OCI-LY7 (cell line): ENCODE measurements around the gene DIRAS1. TPM values are rescaled to one million over a fixed set of nuclear protein-coding genes. Genes with fewer than 3 reads are reported as not detected.

ENCODE experiments used
- BruUV-seq: library from RNA; stranded (reverse); fragments of 400-500 nt; replicated peaks from 2 replicates; lab custom pipeline; 2021; lab: Mats Ljungman, UMichigan
- CTCF ChIA-PET: fragments of 300-600 bp; sonication (Branson Sonifier 250); formaldehyde crosslinking; loops from one replicate; lab custom pipeline; 2022; ENCODE audit warnings: antibody characterized with exemption; ENCODE audit not compliant: unreplicated experiment; lab: Charles Lee
- POLR2A ChIA-PET: fragments of 300-600 bp; sonication (Branson Sonifier 250); formaldehyde crosslinking; loops from one replicate; lab custom pipeline; 2022; ENCODE audit warnings: antibody characterized with exemption; lab: Charles Lee
- DNase-seq: peaks from one replicate; pipeline ENCODE4 v3.0.0-alpha.2; 2015; ENCODE audit warnings: low spot score
- H2AFZ ChIP-seq: fragments of 200-600 bp; sonication (generic), shearing (Covaris generic); 2 replicates; pipeline ENCODE4 v1.6.1; 2014; ENCODE audit warnings: mild to moderate bottlenecking, antibody characterized with exemption, low read length, moderate library complexity
- H3K27ac ChIP-seq: fragments of 200-600 bp; sonication (generic); 2 replicates; pipeline ENCODE4 v1.5.1; 2014; ENCODE audit warnings: mixed run types, low read depth, mild to moderate bottlenecking, moderate library complexity, low read length, inconsistent platforms; ENCODE audit not compliant: poor library complexity, severe bottlenecking
- H3K36me3 ChIP-seq: fragments of 200-600 bp; sonication (generic); 2 replicates; pipeline ENCODE4 v1.6.1; 2014; ENCODE audit warnings: mild to moderate bottlenecking, antibody characterized with exemption, low read length, moderate library complexity, mixed read lengths; ENCODE audit not compliant: insufficient read depth
- H3K4me1 ChIP-seq: fragments of 200-600 bp; sonication (generic); 2 replicates; pipeline ENCODE4 v1.5.1; 2014; ENCODE audit warnings: mild to moderate bottlenecking, low read length; ENCODE audit not compliant: insufficient read depth, poor library complexity, severe bottlenecking
- H3K4me2 ChIP-seq: fragments of 200-600 bp; sonication (generic); 2 replicates; pipeline ENCODE4 v1.6.1; 2014; ENCODE audit warnings: mild to moderate bottlenecking, low read length
- H3K4me3 ChIP-seq: fragments of 200-600 bp; sonication (generic); 2 replicates; pipeline ENCODE4 v1.5.1; 2014; ENCODE audit warnings: mild to moderate bottlenecking, low read depth, low read length; ENCODE audit not compliant: poor library complexity, severe bottlenecking
- H3K79me2 ChIP-seq: fragments of 200-600 bp; sonication (generic); 2 replicates; pipeline ENCODE4 v1.6.1; 2016; ENCODE audit warnings: low read depth, mild to moderate bottlenecking, low read length, moderate library complexity, mixed read lengths; ENCODE audit not compliant: insufficient read depth
- H3K9me2 ChIP-seq: fragments of 200-600 bp; sonication (generic); 2 replicates; pipeline ENCODE4 v1.6.1; 2016; ENCODE audit warnings: mild to moderate bottlenecking, low read length, mixed read lengths; ENCODE audit not compliant: insufficient read depth
- H3K9me3 ChIP-seq: fragments of 200-600 bp; sonication (generic); 2 replicates; pipeline ENCODE4 v1.6.1; 2014; ENCODE audit warnings: mild to moderate bottlenecking, mixed run types, low read length, mixed read lengths
- H4K20me1 ChIP-seq: fragments of 200-600 bp; sonication (generic); 2 replicates; pipeline ENCODE4 v1.6.1; 2014; ENCODE audit warnings: mild to moderate bottlenecking, antibody characterized with exemption, low read length, moderate library complexity, mixed read lengths; ENCODE audit not compliant: insufficient read depth
- CTCF ChIP-seq: fragments of 200-600 bp; sonication (generic); conservative IDR thresholded peaks from 2 replicates; pipeline ENCODE4 v1.5.1; 2014; ENCODE audit warnings: mild to moderate bottlenecking, antibody characterized with exemption, low read length, moderate library complexity, mixed read lengths
- EZH2phosphoT487 ChIP-seq: fragments of 200-600 bp; sonication (generic); IDR thresholded peaks from 2 replicates; pipeline ENCODE4 v1.6.1; 2018; ENCODE audit warnings: low read depth, borderline replicate concordance, mild to moderate bottlenecking, mixed run types, antibody characterized with exemption, low read length, moderate library complexity, mixed read lengths
- intact Hi-C: fragments of 100-400 bp; cut with micrococcal nuclease; formaldehyde crosslinking; loops from one replicate; pipeline ENCODE4 v1.10.0; 2022; ENCODE audit not compliant: unreplicated experiment
- total RNA-seq, 2 experiments: library from RNA; depleted of rRNA in 1 of 2; stranded (reverse); fragments of >200 nt in 1 of 2; shearing (Covaris generic) in 1 of 2; gene quantifications; 2 replicates each; pipeline ENCODE4 v1.2.3, GENCODE V29; 2014 to 2022

DIRAS1 gene
- total RNA-seq, 2 experiments from 2014 or later, result not detected

- Histone ChIP-seq H3K27ac (no peak overlapping the region), H3K9me2 (no peaks in the 10 kb centered on the region), H3K9me3 (no peaks in the 10 kb centered on the region), H3K4me1 (peaks cover 15% of the 10 kb centered on the region), H3K36me3 (peaks cover 33% of the 10 kb centered on the region), H3K4me3 (no peak overlapping the region), H4K20me1 (no peaks in the 10 kb centered on the region), H2AFZ (no peak overlapping the region), H3K79me2 (no peaks in the 10 kb centered on the region), H3K4me2 (no peak overlapping the region)
- intact Hi-C loops, result no loop called here
- TF ChIP-seq CTCF (no peak), EZH2phosphoT487 (no peak)
- no peak for DNase-seq
- CTCF ChIA-PET, result no interaction called here
- POLR2A ChIA-PET, result no interaction called here
- no TSS peak for BruUV-seq
Measured at GRCh38 chr19:2750808-2751437, 29.8 kb upstream of the DIRAS1 start.

- intact Hi-C loops, result loop anchor here (10.0 kb wide), 1 partner anchor 273 kb away; the partner anchor contains the start of gene GADD45B
- ChIA-PET CTCF (no interaction called here), POLR2A (interaction anchor here (1.0 kb wide), 1 partner anchor 99 kb away, joined by 4 read pairs; no protein-coding TSS in a partner anchor)
- Histone ChIP-seq H3K9me2 (no peaks in the 10 kb centered on the region), H3K4me2 (no peak overlapping the region), H2AFZ (no peak overlapping the region), H3K27ac (no peak overlapping the region), H3K9me3 (no peaks in the 10 kb centered on the region), H3K4me1 (peaks cover 20% of the 10 kb centered on the region), H3K4me3 (no peak overlapping the region), H3K36me3 (no peaks in the 10 kb centered on the region), H3K79me2 (no peaks in the 10 kb centered on the region), H4K20me1 (no peaks in the 10 kb centered on the region)
- peak; percentile 30 for DNase-seq
- TF ChIP-seq EZH2phosphoT487 (no peak), CTCF (no peak)
- no TSS peak for BruUV-seq
Measured at GRCh38 chr19:2747349-2747748, 26.2 kb upstream of the DIRAS1 start.

- no TSS peak for BruUV-seq
Measured at GRCh38 chr19:2744113-2744512, 22.9 kb upstream of the DIRAS1 start.

More at GRCh38 chr19:2744113-2744512, 22.9 kb upstream of the DIRAS1 start:
- Histone ChIP-seq H3K4me3 (no peak overlapping the region), H3K27ac (no peak overlapping the region), H4K20me1 (no peaks in the 10 kb centered on the region), H3K79me2 (peaks cover 5% of the 10 kb centered on the region; the same call in 1 of the 2 replicates), H2AFZ (no peak overlapping the region), H3K9me3 (no peaks in the 10 kb centered on the region), H3K4me1 (peaks cover 23% of the 10 kb centered on the region), H3K36me3 (no peaks in the 10 kb centered on the region), H3K9me2 (no peaks in the 10 kb centered on the region), H3K4me2 (no peak overlapping the region)
- DNase-seq, result no peak
- CTCF ChIA-PET, result no interaction called here
- TF ChIP-seq CTCF (no peak), EZH2phosphoT487 (no peak)
- POLR2A ChIA-PET, result no interaction called here
- intact Hi-C loops, result loop anchor here (10.0 kb wide), 1 partner anchor 269 kb away; the partner anchor contains the start of gene GADD45B
